Measurements from ENCODE around the gene NALCN. TPM values are rescaled to one million over a fixed set of nuclear protein-coding genes. Genes with fewer than 3 reads are reported as not detected.

The NALCN gene
- total and polyA plus RNA-seq, 2 donors (not counting 1 experiment from before 2014, with no cell fraction given), result not detected

DNA sequence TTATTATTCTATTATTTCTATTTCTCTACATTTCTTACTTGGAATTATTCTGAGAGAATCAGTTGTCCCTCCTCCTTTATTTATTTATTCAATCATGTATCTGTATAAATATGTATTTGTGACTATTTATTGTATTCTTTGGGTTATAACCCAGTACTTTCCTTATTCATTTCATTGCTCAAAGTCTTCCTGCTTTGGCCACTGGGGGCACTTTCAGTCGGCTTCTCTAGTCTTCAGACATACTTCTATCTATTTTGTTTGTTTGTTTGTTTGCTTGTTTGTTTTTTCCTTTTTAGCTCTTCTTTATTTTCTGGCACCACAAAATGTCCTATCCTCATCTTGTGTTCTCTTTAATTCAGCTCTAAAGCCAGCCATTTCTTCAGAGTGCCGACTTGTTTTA lies 260.4 kb downstream of the NALCN start:
- WGBS (ENCODE audit: insufficient coverage), result no CpG with 5 or more reads among the region's 2 CpGs
- ChIA-PET POLR2A (no interaction called here), CTCF (interaction anchor here (3.8 kb wide), 1 partner anchor 11 kb away, joined by 30 read pairs; no protein-coding TSS in a partner anchor)
- Mint-ChIP-seq H3K27me3 (peaks cover 7% of the 10 kb centered on the region), H3K27ac (no peak overlapping the region), H3K9me3 (ENCODE audit: insufficient read depth) (no peaks in the 10 kb centered on the region), H3K4me3 (no peak overlapping the region), H3K4me1 (peaks cover 4% of the 10 kb centered on the region)
- Histone ChIP-seq H3K27me3 (replicated peaks in 1 of 4; ENCODE audit: control extremely low read depth in 1 of 4, control insufficient read depth in 3 of 4, insufficient read depth in 4 of 4, low read length in 3 of 4) (no peaks in the 10 kb centered on the region), H2AFZ (ENCODE audit: insufficient read depth, low read depth, low read length, poor library complexity, severe bottlenecking) (no peak overlapping the region), H3K79me2 (ENCODE audit: control insufficient read depth, insufficient read depth, low read length) (no peaks in the 10 kb centered on the region), H3K4me2 (replicated peaks; ENCODE audit: low read depth, low read length, poor library complexity, severe bottlenecking) (no peak overlapping the region), H3K4me1 (ENCODE audit: control insufficient read depth in 2 of 2, insufficient read depth in 2 of 2, low read length in 2 of 2) (peaks cover 2% of the 10 kb centered on the region in 2 donors), H4K20me1 (ENCODE audit: control insufficient read depth, insufficient read depth, low read length, poor library complexity, severe bottlenecking) (no peaks in the 10 kb centered on the region), H3K4me3 (ENCODE audit: control extremely low read depth in 1 of 5, extremely low read depth in 1 of 5, insufficient read depth in 1 of 5, low read depth in 2 of 5, low read length in 4 of 5) (no peak overlapping the region), H3K36me3 (replicated peaks in 1 of 2; ENCODE audit: control extremely low read depth in 1 of 2, control insufficient read depth in 1 of 2, extremely low read depth in 1 of 2, insufficient read depth in 2 of 2, low read length in 1 of 2) (no peaks in the 10 kb centered on the region), H3K9ac (ENCODE audit: low read length) (no peak overlapping the region), H3K27ac (ENCODE audit: low read length in 2 of 2) (no peak overlapping the region), H3K9me3 (ENCODE audit: control extremely low read depth in 1 of 3, control insufficient read depth in 2 of 3, insufficient read depth in 1 of 3, low read length in 2 of 3) (no peaks in the 10 kb centered on the region)
- ATAC-seq (ENCODE audit: low read depth) (no peak), DNase-seq (no peak)
- intact Hi-C loops (cut with micrococcal nuclease), result no loop called here
- TF ChIP-seq, protein P1, sequence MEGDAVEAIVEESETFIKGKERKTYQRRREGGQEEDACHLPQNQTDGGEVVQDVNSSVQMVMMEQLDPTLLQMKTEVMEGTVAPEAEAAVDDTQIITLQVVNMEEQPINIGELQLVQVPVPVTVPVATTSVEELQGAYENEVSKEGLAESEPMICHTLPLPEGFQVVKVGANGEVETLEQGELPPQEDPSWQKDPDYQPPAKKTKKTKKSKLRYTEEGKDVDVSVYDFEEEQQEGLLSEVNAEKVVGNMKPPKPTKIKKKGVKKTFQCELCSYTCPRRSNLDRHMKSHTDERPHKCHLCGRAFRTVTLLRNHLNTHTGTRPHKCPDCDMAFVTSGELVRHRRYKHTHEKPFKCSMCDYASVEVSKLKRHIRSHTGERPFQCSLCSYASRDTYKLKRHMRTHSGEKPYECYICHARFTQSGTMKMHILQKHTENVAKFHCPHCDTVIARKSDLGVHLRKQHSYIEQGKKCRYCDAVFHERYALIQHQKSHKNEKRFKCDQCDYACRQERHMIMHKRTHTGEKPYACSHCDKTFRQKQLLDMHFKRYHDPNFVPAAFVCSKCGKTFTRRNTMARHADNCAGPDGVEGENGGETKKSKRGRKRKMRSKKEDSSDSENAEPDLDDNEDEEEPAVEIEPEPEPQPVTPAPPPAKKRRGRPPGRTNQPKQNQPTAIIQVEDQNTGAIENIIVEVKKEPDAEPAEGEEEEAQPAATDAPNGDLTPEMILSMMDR (IDR thresholded peaks at IDR 0.05), result no peak
- TF ChIP-seq EZH2 (IDR thresholded peaks at IDR 0.05; ENCODE audit: borderline replicate concordance, insufficient read depth, low read depth, low read length, poor library complexity, severe bottlenecking), result no peak

DNA sequence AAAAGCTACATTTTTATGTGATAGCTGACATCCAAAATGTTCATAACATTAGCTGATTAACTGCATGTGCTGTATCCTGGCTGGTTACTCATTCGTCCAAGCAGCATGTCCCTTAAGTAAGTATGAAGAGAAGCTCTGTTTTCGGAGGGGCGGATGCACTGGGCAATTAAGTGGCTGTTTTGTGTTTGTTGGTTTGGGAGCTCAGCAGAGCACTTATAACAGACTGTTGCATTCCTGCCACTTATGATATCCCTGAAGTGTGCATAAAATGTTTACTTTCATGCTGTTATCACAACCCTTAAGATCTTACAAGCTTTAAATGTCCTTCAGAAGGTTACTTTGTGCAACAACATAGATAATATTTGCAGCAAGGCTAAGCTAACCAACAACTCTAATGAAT lies 264.1 kb downstream of the NALCN start:
- H3K4me1 Mint-ChIP-seq, result peaks cover 11% of the 10 kb centered on the region

More for the DNA sequence above, 264.1 kb downstream of the NALCN start:
- Histone ChIP-seq H3K4me3 (ENCODE audit: control extremely low read depth in 1 of 5, extremely low read depth in 1 of 5, insufficient read depth in 1 of 5, low read depth in 2 of 5, low read length in 4 of 5) (no peak overlapping the region), H4K20me1 (ENCODE audit: control insufficient read depth, insufficient read depth, low read length, poor library complexity, severe bottlenecking) (no peaks in the 10 kb centered on the region), H3K79me2 (ENCODE audit: control insufficient read depth, insufficient read depth, low read length) (no peaks in the 10 kb centered on the region), H3K36me3 (replicated peaks in 1 of 2; ENCODE audit: control extremely low read depth in 1 of 2, control insufficient read depth in 1 of 2, extremely low read depth in 1 of 2, insufficient read depth in 2 of 2, low read length in 1 of 2) (no peaks in the 10 kb centered on the region), H3K9ac (ENCODE audit: low read length) (no peak overlapping the region), H3K9me3 (ENCODE audit: control extremely low read depth in 1 of 3, control insufficient read depth in 2 of 3, insufficient read depth in 1 of 3, low read length in 2 of 3) (no peaks in the 10 kb centered on the region), H3K27ac (ENCODE audit: low read length in 2 of 2) (no peak overlapping the region), H3K27me3 (replicated peaks in 1 of 4; ENCODE audit: control extremely low read depth in 1 of 4, control insufficient read depth in 3 of 4, insufficient read depth in 4 of 4, low read length in 3 of 4) (no peaks in the 10 kb centered on the region), H3K4me1 (ENCODE audit: control insufficient read depth in 2 of 2, insufficient read depth in 2 of 2, low read length in 2 of 2) (peaks cover 4% of the 10 kb centered on the region in 2 donors), H2AFZ (ENCODE audit: insufficient read depth, low read depth, low read length, poor library complexity, severe bottlenecking) (no peak overlapping the region), H3K4me2 (replicated peaks; ENCODE audit: low read depth, low read length, poor library complexity, severe bottlenecking) (no peak overlapping the region)
- Mint-ChIP-seq H3K4me3 (no peak overlapping the region), H3K9me3 (ENCODE audit: insufficient read depth) (no peaks in the 10 kb centered on the region), H3K27me3 (peaks cover 22% of the 10 kb centered on the region), H3K27ac (no peak overlapping the region)
- TF ChIP-seq EZH2 (IDR thresholded peaks at IDR 0.05; ENCODE audit: borderline replicate concordance, insufficient read depth, low read depth, low read length, poor library complexity, severe bottlenecking), result no peak
- TF ChIP-seq, protein P1 (IDR thresholded peaks at IDR 0.05), result no peak
- ATAC-seq (ENCODE audit: low read depth), result no peak
- intact Hi-C loops (cut with micrococcal nuclease), result no loop called here
- ChIA-PET CTCF (no interaction called here), POLR2A (no interaction called here)
- DNase-seq, result no peak
- WGBS (ENCODE audit: insufficient coverage), result 76% methylated on average over 3 of the region's 3 CpGs

Data from B cell (primary cell).